Measurements from ENCODE around the gene TLNRD1.

TLNRD1 gene

GRCh38 chr15:81054236-81054635 lies 53.5 kb downstream of the TLNRD1 start:
- no peaks in the 10 kb centered on the region for H4K20me1 ChIP-seq (ENCODE audit: insufficient read depth, low read length)
- TF ChIP-seq, protein P1, sequence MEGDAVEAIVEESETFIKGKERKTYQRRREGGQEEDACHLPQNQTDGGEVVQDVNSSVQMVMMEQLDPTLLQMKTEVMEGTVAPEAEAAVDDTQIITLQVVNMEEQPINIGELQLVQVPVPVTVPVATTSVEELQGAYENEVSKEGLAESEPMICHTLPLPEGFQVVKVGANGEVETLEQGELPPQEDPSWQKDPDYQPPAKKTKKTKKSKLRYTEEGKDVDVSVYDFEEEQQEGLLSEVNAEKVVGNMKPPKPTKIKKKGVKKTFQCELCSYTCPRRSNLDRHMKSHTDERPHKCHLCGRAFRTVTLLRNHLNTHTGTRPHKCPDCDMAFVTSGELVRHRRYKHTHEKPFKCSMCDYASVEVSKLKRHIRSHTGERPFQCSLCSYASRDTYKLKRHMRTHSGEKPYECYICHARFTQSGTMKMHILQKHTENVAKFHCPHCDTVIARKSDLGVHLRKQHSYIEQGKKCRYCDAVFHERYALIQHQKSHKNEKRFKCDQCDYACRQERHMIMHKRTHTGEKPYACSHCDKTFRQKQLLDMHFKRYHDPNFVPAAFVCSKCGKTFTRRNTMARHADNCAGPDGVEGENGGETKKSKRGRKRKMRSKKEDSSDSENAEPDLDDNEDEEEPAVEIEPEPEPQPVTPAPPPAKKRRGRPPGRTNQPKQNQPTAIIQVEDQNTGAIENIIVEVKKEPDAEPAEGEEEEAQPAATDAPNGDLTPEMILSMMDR (IDR thresholded peaks at IDR 0.05; ENCODE audit: low read length), result no peak
- TF ChIP-seq EZH2 (IDR thresholded peaks at IDR 0.05; ENCODE audit: borderline replicate concordance, low read length), result no peak
- no peak overlapping the region for H3K4me2 ChIP-seq (ENCODE audit: low read length)

More at GRCh38 chr15:81054236-81054635, 53.5 kb downstream of the TLNRD1 start:
- Histone ChIP-seq H3K9ac (ENCODE audit: low read length) (no peak overlapping the region), H3K9me3 (ENCODE audit: low read length) (no peaks in the 10 kb centered on the region), H3K4me3 (ENCODE audit: low read depth, low read length, poor library complexity, severe bottlenecking) (no peak overlapping the region), H2AFZ (ENCODE audit: low read length) (no peak overlapping the region), H3K9me2 (ENCODE audit: low read depth, low read length) (no peaks in the 10 kb centered on the region), H3K79me2 (ENCODE audit: insufficient read depth, low read length) (no peaks in the 10 kb centered on the region), H3K4me1 (ENCODE audit: insufficient read depth, low read length, severe bottlenecking) (no peaks in the 10 kb centered on the region), H3K27ac (ENCODE audit: low read depth, low read length, poor library complexity, severe bottlenecking) (no peak overlapping the region), H3K36me3 (ENCODE audit: insufficient read depth, low read length) (no peaks in the 10 kb centered on the region), H3K27me3 (ENCODE audit: insufficient read depth, low read length) (peaks cover 4% of the 10 kb centered on the region; the same call in 1 of the 2 replicates), H3F3A (ENCODE audit: insufficient read depth, low read length) (no peaks in the 10 kb centered on the region)

Data from OCI-LY1 (cell line).